NB4 (cell line): ENCODE data around the gene ANG.

Source experiments
- POLR2A ChIP-seq: IDR thresholded peaks from 2 replicates; pipeline ENCODE4 v1.6.1; 2011; ENCODE audit warnings: mild to moderate bottlenecking; ENCODE audit not compliant: insufficient read length; ENCODE audit errors: extremely low read depth
- TF ChIP-seq, protein P1 (sequence below): IDR thresholded peaks from one replicate; pipeline ENCODE4 v1.5.1; 2012; ENCODE audit warnings: low read depth, low read length
- TF ChIP-seq, protein P2 (sequence below): IDR thresholded peaks from 2 replicates; pipeline ENCODE4 v1.6.1; 2011; ENCODE audit warnings: low read depth, low read length

GRCh38 chr14:20742132-20742531 is 53.6 kb downstream of the ANG start:
- TF ChIP-seq, protein P1, sequence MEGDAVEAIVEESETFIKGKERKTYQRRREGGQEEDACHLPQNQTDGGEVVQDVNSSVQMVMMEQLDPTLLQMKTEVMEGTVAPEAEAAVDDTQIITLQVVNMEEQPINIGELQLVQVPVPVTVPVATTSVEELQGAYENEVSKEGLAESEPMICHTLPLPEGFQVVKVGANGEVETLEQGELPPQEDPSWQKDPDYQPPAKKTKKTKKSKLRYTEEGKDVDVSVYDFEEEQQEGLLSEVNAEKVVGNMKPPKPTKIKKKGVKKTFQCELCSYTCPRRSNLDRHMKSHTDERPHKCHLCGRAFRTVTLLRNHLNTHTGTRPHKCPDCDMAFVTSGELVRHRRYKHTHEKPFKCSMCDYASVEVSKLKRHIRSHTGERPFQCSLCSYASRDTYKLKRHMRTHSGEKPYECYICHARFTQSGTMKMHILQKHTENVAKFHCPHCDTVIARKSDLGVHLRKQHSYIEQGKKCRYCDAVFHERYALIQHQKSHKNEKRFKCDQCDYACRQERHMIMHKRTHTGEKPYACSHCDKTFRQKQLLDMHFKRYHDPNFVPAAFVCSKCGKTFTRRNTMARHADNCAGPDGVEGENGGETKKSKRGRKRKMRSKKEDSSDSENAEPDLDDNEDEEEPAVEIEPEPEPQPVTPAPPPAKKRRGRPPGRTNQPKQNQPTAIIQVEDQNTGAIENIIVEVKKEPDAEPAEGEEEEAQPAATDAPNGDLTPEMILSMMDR = no peak
- no peak for TF ChIP-seq POLR2A
- TF ChIP-seq, protein P2, sequence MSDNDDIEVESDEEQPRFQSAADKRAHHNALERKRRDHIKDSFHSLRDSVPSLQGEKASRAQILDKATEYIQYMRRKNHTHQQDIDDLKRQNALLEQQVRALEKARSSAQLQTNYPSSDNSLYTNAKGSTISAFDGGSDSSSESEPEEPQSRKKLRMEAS = no peak
